ENCODE measurements around the gene KDM5C. TPM values are rescaled to one million over a fixed set of nuclear protein-coding genes. Genes with fewer than 3 reads are reported as not detected.

Gene KDM5C
- total RNA-seq, 3 donors from 2014 or later: 63.5 to 136 (median 123) TPM

DNA sequence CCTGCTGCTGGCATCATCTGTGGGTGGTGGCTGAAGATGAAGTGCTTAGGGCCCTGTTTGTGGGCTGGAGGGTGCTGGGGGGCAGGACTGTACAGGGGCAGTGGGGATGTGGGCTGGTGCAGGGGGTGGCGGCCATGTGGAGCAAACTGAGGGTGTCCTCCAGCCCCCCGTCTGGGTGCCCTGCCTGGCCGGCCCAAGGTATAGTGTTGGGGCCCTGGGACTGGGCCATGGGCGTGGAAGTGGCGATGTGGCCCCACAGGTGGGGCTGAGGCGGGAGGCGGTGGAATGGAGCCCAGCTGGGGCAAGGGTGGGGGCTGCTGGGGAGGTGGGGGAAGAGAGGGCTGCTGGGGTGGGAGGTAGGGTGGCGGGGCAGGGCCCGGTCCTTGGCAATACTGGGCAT lies 9.5 kb upstream of the KDM5C start:
- no peak overlapping the region for H3K4me3 ChIP-seq
- no peak for DNase-seq (ENCODE audit: low spot score in 2 of 2)
- intact Hi-C loops (cut with DNase I; ENCODE audit: low total_unique reads): no loop called here
- no peaks in the 10 kb centered on the region for H3K9me3 ChIP-seq
- peaks cover 0 to 43% of the 10 kb centered on the region in 2 donors for H3K27me3 ChIP-seq
- H3K27ac ChIP-seq: no peak overlapping the region
- H3K4me1 ChIP-seq: no peaks in the 10 kb centered on the region
- TF ChIP-seq CTCF (IDR thresholded peaks at IDR 0.05) (no peak), POLR2AphosphoS5 (IDR thresholded peaks at IDR 0.05) (no peak), POLR2A (IDR thresholded peaks at IDR 0.05) (no peak)
- H3K36me3 ChIP-seq: no peaks in the 10 kb centered on the region

DNA sequence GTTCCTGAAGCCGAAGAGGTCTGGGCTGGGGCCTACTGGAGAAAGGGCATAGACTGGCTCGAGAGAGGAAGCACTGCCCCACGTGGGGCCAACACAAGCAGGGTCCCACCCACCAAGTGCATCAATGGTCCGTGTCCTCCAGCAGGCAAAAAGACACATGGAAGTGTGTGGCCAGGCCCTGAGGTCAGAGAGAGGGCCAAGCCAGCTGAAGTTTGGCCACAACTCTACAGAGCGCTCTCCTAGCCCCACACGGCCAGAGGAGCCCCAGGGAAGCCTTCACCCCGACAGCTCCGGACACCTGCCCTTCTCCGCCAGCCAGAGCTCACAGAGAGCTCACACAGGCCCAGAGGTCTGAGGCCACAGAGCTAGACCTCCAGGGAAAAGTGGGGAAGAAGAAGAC lies 8.5 kb upstream of the KDM5C start:
- no peaks in the 10 kb centered on the region for H3K9me3 ChIP-seq
- no peak overlapping the region for H3K27ac ChIP-seq
- no peaks in the 10 kb centered on the region for H3K4me1 ChIP-seq
- peaks cover 0 to 41% of the 10 kb centered on the region in 2 donors for H3K27me3 ChIP-seq
- TF ChIP-seq POLR2A (IDR thresholded peaks at IDR 0.05) (no peak), CTCF (IDR thresholded peaks at IDR 0.05) (no peak), POLR2AphosphoS5 (IDR thresholded peaks at IDR 0.05) (no peak)
- H3K4me3 ChIP-seq: no peak overlapping the region
- no peak for DNase-seq (ENCODE audit: low spot score in 2 of 2)
- intact Hi-C loops (cut with DNase I; ENCODE audit: low total_unique reads): no loop called here
- no peaks in the 10 kb centered on the region for H3K36me3 ChIP-seq

GRCh38 chrX:53230116-53230515 lies 5.1 kb upstream of the KDM5C start:
- Histone ChIP-seq H3K36me3 (no peaks in the 10 kb centered on the region), H3K4me3 (no peak overlapping the region), H3K9me3 (no peaks in the 10 kb centered on the region), H3K4me1 (no peaks in the 10 kb centered on the region), H3K27me3 (peaks cover 0 to 24% of the 10 kb centered on the region in 2 donors), H3K27ac (no peak overlapping the region)
- DNase-seq (ENCODE audit: low spot score in 2 of 2): no peak
- TF ChIP-seq POLR2A (IDR thresholded peaks at IDR 0.05) (no peak), POLR2AphosphoS5 (IDR thresholded peaks at IDR 0.05) (no peak), CTCF (IDR thresholded peaks at IDR 0.05) (no peak)
- intact Hi-C loops (cut with DNase I; ENCODE audit: low total_unique reads): no loop called here

DNA sequence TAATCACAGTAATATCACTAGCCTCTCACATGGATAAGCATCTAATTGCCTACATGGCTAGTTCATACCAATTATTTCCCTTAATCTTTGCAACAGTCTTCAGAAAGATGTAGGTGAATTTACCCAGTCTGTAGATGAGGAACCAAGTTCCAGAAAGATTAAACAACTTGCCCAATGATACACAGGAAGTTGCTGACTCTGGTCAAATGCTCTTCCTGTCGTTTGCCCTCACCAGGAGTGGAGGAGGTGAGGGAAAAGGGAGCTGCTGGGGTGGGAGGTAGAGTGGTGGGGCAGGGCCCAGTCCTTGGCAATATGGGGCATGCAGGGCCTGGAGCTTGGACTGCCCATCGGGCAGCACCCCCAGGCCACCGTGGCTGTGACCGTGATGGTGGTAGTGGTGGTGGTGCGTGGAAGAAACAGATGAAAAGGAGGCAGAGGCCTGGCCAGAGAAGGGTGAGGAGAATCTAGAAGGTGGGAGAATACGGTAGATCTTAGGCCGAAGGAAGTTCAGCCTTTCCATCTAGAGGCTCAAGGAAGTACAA lies 2.3 kb upstream of the KDM5C start:
- intact Hi-C loops (cut with DNase I; ENCODE audit: low total_unique reads): no loop called here
- DNase-seq (ENCODE audit: low spot score in 2 of 2): no peak
- H3K9me3 ChIP-seq: no peaks in the 10 kb centered on the region

More for the DNA sequence above, 2.3 kb upstream of the KDM5C start:
- Histone ChIP-seq H3K4me3 (no peak overlapping the region), H3K27ac (no peak overlapping the region), H3K4me1 (peaks cover 7 to 11% of the 10 kb centered on the region in 2 donors), H3K36me3 (no peaks in the 10 kb centered on the region), H3K27me3 (peaks cover 0 to 14% of the 10 kb centered on the region in 2 donors)
- TF ChIP-seq POLR2A (IDR thresholded peaks at IDR 0.05): no peak
- no peak for TF ChIP-seq CTCF (IDR thresholded peaks at IDR 0.05)
- TF ChIP-seq POLR2AphosphoS5 (IDR thresholded peaks at IDR 0.05): no peak

Measured in breast epithelium (tissue), 4 donors.